ENCODE data around the gene LUC7L.
A peak's percentile ranks its signal among the peaks of the same experiment; 100 is the strongest.
"Not testable (repeated sequence)": the region's sequence is repeated elsewhere in the genome, so short reads cannot be mapped to it uniquely, and the experiment has no call there.

Gene LUC7L

DNA sequence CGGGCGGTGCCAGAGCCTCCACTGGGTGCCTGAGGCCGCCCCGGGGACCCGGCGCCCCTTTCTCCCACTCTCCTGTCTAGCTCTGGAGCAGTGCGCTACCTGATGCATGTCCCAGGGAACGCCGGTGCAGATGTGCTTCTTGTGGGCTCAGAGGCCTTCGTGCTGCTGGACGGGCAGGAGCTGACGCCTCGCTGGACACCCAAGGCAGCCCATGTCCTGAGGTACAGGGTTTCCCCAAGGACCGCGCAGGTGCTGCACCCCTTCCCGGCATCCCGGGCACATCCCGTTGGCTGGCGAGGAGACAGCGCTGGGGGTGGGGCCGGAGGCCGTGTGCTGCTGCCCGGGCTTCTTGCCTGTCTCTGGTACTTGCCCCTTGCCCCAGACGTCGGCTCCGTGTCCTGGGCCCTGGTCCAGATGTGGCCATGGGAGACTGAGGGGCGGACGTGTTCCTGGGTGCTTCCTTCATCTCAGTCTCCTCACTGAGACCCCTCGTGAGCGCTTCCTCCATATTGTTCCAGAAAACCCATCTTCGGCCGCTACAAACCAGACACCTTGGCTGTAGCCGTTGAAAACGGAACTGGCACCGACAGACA lies 34.0 kb upstream of the LUC7L start:
- no peak for DNase-seq

DNA sequence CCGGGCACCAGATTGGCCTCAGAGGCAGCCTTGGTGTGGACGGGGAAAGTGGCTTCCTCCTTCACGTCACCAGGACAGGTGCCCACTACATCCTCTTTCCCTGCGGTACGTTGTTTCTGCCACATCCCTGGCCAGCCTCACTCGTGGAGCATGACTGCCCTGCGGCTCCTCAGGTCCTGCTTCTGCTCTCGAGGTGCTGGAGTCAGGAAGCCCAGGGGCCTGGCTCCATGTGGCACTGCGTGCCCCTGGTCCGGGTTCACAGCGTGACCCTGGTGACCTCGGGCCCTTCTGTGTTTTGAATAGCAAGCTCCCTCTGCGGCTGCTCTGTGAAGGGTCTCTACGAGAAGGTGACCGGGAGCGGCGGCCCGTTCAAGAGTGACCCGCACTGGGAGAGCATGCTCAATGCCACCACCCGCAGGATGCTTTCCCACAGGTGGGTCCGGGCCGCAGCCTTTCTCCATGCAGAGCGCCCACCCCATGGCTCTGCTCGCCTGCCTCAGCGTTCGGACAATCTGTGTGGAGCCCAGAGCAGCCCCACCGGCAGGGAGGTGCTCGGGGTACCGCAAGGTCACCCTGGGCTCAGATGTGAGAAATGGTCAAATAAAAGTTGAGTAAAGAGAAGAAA lies 33.0 kb upstream of the LUC7L start:
- DNase-seq: no peak

DNA sequence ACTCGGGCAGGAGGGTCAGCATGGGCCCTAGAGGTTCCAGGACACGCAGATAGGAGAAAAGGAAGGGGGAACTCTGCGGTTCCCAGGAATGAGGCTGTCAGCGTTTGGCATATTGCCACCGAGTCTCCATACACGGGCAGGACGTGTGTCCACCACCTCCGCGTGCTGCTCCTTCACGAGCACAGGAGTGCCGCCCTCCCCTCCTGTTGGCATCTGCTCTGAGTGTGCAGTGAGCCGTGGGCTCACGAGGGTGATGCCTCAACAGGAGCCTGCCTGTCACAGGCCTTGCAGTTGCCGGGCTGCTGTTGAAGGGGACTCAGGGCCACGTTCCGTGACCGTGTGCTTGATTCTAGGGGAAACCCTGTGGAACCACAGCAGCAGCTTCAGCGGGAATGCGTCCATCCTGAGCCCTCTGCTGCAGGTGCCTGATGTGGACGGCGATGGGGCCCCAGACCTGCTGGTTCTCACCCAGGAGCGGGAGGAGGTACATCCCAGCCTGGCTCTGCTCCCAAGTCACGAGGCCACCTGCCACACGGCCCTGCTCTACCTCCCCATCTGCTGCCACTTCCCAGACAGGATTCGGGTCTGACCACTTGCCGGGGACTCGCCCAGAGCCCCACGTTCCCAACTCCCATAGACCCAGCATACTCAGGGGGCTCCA lies 31.9 kb upstream of the LUC7L start:
- DNase-seq: no peak

DNA sequence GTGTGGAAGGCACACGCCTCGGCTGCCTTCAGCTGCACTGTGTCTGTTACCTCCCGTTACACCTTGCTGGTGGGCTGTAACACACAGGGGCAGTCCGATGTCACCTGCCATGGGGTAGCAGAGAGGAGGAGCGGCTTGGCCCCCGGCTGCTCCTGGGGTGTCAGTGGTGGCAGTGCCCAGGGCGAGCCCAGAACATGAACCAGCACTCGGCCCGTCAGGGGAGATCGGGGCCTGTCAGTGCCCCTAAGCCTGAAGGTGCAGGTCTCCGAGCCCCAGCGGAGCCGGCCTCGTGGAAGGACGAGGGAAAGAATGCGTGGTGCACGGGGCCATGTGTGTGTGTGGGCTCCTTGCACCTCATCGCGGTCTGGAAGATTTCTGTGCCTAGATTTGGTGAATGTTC lies 31.1 kb upstream of the LUC7L start:
- DNase-seq: no peak

DNA sequence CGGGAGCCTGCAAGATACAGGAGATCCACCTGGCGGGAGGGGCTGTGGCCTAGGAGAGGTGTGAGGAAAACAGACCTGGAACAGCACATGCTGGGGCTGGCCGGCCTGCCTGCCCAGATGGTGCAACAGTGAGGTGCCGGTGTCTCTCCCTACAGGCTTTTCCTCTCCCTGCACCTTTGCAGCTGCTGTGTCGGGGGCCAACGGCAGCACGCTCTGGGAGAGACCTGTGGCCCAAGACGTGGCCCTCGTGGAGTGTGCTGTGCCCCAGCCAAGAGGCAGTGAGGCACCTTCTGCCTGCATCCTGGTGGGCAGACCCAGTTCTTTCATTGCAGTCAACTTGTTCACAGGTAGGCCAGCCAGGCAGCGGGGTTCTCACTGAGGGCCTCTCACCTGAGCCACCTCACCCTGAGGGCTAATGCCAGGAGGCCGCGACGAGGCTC lies 30.6 kb upstream of the LUC7L start:
- DNase-seq: no peak

DNA sequence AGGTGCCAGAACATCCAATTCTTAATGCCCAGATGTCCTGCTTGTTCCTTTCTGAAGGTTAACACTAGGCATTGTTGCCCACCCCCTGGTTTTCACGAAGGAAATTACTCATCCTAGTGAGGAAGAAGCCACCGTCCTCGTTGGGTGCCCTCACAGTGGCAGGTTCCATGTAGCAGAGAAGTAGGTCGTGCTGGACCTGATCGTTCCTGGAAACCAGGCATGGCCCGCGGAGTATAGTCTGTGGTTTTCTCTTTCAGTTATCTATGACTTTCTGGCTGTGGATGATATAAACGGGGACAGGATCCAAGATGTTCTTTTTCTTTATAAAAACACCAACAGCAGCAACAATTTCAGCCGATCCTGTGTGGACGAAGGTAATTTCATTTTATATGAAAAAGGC lies 30.0 kb upstream of the LUC7L start:
- DNase-seq: no peak

DNA sequence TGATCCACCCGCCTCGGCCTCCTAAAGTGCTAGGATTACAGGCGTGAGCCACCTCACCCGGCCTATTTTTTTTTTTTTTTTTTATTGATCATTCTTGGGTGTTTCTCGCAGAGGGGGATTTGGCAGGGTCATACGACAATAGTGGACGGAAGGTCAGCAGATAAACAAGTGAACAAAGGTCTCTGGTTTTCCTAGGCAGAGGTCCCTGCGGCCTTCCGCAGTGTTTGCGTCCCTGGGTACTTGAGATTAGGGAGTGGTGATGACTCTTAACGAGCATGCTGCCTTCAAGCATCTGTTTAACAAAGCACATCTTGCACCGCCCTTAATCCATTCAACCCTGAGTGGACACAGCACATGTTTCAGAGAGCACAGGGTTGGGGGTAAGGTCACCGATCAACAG lies 28.8 kb upstream of the LUC7L start:
- DNase-seq: not testable (repeated sequence)

DNA sequence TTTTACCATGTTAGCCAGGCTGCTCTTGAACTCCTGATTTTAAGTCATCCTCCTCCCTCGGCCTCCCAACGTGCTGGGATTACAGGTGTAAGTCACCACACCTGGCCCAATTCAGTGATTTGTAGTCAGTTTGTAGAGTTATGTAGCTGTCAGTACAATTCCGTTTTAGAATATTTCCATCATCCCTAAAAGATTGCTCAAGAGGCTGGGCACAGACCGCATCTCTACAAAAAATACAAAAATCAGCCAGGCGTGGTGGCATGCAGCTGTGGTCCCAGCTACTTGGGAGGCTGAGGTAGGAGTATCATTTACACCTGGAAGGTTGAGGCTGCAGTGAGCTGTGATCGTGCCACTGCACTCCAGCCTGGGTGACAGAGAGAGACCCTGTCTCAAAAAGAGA lies 25.9 kb upstream of the LUC7L start:
- DNase-seq: no peak

DNA sequence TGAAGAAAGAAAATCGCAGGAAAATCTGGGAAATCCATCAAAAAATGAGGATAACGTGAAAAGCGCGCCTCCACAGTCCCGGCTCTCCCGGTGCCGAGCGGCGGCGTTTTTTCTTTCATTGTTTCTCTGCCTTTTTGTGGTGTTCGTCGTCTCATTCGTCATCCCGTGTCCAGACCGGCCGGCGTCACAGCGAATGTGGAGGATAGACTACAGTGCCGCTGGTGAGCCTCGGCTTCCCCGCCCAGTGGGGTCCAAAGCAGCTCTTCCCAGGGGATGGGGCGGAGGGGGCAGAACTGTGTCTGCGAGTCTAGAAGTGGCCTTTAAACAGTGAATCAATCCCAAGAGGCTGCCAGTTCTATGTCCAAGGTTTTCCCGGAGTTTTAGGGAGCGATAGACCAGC lies 25.2 kb upstream of the LUC7L start:
- DNase-seq: no peak

DNA sequence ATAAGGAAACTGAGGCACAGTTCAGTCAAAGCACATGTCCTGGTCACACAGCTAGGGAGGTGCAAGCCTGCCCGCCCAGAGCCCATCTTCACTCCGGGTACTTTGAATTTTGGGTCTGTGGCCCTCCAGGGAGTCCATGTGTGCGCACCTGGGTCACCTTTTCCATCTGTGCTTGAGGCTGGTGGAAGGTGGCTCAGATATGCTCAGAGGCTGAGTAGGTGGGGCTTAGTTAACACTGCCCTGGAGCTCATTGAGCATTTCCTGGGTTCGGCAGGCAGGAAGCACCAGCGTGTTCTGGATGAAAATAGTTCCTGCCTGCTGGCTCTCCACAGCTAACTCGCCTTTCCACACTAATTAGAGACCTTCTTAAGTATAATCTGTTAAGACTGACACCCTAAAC lies 24.6 kb upstream of the LUC7L start:
- DNase-seq: no peak

DNA sequence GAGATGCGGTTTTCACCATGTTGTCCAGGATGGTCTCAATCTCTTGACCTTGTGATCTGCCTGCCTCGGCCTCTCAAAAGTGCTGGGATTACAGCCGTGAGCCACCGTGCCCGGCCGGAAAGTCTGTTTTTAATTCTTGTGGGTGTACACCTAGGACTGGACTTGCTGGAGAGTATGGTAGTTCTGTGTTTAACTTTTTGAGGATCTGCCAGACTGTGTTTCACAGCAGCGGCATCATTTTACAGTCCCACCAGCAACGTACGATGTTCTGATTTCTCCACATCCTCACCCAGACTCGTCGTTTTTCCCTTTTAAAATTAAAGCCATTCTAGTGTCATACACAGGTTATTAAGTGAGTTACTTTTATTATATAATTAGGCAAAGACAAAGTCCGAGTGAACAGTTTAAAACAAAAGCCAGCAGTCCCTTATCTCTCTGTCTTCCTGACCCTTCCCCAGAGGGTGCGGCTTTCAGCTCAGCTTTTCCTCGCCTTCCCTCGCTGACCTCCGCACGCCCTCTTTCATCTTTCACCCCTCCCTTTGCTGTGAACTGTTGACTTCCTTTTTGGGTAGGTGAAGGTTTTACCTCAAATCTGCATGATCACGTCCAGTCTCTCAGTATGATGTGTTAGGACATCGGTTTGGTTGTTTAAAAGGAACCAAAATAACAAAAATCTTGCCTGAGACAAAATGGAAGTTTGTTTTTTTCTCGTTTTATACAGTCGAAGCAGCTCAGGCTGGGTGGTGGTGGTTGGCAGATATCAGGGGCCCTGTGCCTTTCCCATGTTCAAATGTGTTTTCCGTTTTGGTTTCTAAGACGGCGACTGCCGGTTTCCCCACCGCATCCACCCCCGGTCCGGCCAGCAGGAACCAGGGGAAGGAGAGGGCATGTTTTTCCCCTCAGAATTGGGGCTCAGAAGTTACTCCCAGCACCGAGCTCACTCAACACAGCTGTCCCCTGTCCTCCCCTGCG lies 23.4 kb upstream of the LUC7L start:
- DNase-seq: peak in 1 of 2 donors; percentile 25

DNA sequence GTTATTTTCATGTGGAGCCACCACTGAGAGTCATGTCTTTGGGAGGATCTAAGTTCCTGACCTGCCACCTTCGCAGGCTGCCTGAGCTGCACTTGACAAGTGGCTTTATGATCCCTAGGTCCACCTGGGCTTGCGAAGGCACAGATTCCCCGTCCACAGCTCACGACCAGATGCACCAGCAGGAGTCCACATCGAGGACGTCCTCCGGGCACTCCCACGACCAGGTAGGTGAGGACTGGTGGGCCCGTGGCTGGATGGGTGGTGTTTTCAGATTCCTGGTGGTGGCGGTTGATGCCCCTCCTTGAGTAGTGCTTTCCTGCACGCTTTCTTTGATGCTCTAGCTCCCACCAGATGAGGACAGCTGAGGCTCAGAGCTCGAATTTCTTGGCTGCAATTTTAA lies 20.2 kb upstream of the LUC7L start:
- DNase-seq: no peak

DNA sequence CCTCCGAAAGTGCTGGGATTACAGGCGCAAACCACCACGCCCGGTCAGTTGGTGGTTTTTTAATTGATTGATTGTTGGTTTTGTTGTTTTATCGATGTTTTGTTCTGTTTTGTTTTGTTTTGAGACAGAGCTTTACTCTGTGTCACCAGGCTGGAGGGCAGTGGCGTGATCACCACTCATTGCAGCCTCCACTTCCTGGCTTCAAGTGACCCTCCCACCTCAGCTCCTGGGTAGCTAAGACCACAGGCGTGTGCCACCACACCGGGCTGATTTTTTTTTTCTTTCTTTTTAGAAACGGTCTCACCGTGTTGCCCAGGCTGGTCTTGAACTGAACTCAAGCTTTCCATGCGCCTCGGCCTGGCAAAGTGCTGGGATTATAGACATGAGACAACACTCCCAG lies 17.8 kb upstream of the LUC7L start:
- DNase-seq: no peak

DNA sequence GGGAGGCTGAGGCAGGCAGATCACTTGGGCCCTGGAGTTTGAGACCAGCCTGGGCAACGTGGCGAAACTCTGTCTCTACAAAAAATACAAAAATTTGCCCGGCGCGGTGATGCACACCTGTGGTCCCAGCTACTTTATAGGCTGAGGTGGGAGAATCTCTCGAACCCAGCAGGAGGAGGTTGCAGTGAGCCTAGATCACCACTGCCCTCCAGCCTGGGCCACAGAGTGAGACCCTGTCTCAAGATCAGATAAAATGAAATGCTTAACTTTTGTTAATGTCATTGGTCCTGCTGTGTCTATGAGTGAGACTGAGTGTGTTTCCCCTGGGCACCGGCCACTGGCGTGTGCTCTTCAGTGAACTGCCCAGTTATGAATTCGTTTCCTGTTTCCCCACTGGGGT lies 15.9 kb upstream of the LUC7L start:
- no peak for DNase-seq

DNA sequence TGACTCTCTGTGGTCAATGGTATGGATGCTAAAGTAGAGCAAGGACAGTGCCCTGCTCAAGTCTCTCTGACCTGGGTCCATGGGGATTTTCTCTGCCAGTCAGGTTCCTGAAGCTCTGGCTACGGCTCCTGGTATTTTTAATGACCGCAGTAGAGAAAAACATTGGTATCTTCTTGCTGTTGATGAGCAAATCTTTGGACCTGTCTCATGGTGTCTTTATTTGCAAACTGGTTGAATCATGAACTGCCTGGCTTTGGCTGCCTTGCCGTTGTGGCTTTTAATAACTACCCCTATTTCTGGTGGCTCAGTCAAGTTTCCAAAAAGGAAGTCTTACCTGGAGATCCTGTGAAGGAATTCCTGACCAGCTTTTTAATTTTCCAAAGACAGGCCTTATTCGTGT lies 14.1 kb upstream of the LUC7L start:
- DNase-seq: no peak

DNA sequence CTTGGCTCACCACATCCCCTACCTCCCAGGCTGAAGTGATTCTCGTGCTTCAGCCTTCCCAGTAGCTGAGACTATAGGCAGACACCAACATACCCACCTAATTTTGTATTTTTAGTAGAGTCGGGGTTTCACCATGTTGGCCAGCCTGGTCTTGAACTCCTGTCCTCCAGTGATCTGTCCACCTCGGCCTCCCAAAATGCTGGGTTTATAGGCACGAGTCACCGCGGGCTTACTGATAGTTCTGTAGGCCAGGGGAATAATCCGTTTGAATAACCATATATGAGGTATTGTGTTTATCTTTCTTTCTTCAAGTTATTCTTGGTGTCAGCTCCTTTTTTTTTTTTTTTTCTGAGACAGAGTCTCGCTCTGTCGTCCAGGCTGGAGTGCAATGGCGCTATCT lies 13.0 kb upstream of the LUC7L start:
- DNase-seq: no peak

DNA sequence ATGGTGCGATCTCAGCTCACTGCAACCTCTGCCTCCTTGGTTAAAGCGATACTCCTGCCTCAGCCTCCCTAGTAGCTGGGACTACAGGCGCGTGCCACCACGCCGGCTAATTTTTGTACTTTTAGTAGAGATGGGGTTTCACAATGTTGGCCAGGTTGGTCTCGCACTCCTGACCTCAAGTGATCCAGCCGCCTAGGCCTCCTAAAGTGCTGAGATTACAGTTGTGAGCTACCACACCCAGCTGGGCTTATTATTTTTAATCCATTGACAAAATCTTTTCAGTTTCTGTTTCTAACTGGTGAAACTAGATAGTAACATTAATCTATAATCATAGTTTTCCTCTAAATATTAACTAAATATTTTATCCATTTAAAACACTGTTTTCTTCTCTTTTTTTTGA lies 11.3 kb upstream of the LUC7L start:
- DNase-seq: no peak

DNA sequence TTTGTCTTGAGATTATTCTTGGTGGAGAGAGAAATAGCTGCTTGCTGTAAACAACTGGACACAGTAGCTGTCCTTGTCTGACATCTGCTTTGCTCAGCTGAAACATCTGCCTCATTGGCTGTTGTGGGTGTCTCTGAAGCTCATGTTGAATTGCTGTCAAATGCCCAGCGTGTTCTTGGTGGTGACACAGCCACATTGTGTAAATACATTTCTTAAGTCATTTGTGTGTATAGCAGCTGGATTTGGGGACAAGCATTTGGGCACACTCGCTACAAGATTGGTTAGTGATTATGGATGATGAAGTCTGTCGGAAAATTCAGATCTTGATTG lies 10.7 kb upstream of the LUC7L start:
- no peak for DNase-seq

DNA sequence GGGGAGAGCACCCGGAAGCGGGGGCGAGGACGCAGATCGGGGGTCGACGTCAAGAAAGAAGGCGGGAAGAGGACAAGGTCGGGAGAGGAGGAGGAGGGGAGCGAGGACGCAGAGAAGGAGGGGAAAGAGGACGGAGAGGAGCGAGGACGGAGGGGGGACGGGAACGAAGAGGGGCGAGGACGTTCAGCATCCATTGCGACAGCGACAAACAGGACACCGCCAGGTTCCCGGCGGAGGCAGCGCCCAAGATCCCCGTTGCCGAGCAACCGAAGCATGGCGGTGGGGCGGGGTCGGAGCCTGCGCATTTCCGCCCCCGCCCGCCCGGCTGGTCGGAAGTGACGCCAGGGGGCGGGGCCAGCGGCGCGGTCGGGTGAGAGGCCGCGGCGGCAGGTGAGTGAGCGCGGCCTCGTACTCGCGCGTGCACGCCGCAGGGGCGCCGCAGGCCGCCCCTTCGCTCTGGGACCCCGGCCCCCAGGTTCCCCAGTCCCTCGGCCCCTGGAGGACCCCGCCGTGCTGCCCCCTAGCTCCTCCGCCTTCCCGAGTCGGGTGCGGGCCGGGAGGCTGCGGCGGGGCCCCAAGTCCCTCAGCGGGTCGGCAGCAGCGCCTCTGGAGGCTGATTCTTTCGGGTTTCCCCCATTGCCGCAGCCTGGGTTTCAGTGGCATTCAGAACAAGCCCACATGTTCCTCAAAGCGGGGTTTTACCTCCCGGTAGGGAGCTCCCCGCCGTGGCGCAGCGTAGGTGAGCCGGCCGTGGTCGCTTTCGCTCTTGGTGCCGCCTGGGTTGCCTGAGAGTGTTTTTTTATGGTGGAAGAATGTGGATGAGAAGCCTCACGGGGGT lies 5.4 kb upstream of the LUC7L start, which contains the start of gene FAM234A:
Gene FAM234A, plus strand, starts transcription at position 354 of the 838 bp plus-strand sequence. CDS start 19,593 bp downstream, outside the sequence.
- peak; percentile 95 to 96 for DNase-seq

DNA sequence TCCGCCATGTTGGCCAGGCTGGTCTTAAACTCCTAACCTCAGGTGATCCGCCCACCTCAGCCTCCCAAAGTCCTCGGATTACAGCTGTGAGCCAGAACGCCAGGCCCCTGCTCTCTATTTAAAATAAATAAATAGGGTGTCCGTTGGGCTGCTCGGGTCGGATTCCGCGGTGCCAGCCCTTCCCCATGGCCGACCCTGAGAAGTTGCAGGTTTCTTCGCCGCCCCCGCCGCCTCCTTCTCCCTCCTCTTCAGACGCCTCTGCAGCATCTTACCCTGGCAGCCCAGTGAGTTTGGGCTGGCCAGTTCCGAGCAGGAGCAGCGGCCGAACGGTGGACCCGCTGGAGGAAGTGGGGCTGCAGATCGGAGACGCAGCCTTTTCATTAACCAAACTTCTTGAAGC lies 1.7 kb upstream of the LUC7L start:
- DNase-seq: no peak

DNA sequence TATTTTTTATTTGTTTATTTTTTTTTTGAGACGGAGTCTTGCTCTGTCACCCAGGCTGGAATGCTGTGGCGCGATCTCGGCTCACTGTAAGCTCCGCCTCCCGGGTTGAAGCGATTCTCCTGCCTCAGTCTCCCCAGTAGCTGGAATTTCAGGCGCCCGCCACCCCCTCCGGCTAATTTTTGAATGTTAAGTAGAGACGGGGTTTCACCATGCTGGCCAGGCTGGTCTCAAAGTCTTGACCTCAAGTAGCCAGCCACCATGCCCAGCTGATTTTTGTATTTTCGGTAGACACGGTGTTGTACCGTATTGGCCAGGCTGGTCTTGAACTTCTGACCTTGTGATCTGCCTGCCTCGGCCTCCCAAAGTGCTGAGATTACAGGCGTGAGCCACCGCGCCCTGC lies 1.1 kb upstream of the LUC7L start:
- DNase-seq: not testable (repeated sequence)

DNA sequence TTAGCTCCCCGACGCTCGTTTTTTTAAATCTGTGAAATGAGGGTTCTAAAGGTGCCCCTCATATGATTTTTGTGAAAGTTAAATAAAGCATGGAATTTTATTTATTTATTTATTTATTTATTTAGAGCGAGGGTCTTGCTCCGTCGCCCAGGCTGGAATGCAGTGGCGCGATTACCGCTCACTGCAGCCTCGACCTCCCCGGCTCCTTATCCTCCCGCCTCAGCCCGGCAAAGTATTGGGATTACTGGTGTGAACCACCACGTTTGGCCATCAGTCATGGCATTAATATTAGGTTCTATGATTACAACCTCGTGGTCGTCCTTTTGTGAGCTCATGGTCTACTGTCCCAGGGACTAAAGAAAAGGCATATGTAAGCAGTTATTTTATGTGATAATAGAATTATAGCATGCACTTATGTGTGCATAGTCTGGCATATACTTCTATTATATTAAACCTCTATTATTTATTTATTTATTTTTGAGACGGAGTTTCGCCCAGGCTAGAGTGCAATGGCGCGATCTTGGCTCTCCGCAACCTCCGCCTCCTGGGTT lies 557 bp upstream of the LUC7L start:
- no peak for DNase-seq

Measured in stimulated activated CD4-positive, alpha-beta T cell treated with anti-CD3 and anti-CD28 coated beads, Interleukin-2, amount 100 ng/mL, for 48 hours (primary cell).